SK-N-SH (cell line): ENCODE data around the gene HHIP.

Experiments
- CHD2 ChIP-seq: fragments of 150-350 bp; IDR thresholded peaks from 2 replicates; pipeline ENCODE4 v1.6.1; 2018; ENCODE audit warnings: low read length; ENCODE audit not compliant: partially characterized antibody
- CTCF ChIP-seq: fragments of 200-600 bp; sonication (generic); IDR thresholded peaks from 2 replicates; pipeline ENCODE4 v1.6.1; 2017; ENCODE audit warnings: antibody characterized with exemption, mild to moderate bottlenecking, moderate library complexity
- ELF1 ChIP-seq: IDR thresholded peaks from 2 replicates; pipeline ENCODE4 v1.4.0; 2012
- EP300 ChIP-seq, 2 experiments: IDR thresholded peaks; 2 replicates each; pipeline versions ENCODE4 v1.4.0 to v1.6.1; 2012; ENCODE audit warnings: borderline replicate concordance in 1 of 2, low read depth in 1 of 2, low read length in 1 of 2
- EZH2phosphoT487 ChIP-seq: fragments of 200-600 bp; sonication (generic); IDR thresholded peaks from 2 replicates; pipeline ENCODE4 v1.6.1; 2017; ENCODE audit warnings: low read depth, mixed run types, mild to moderate bottlenecking, antibody characterized with exemption, moderate library complexity, borderline replicate concordance
- MXI1 ChIP-seq: IDR thresholded peaks from 2 replicates; pipeline ENCODE4 v1.6.1; 2012; ENCODE audit warnings: mild to moderate bottlenecking, low read depth, low read length, improper control_type of control experiment
- NFIC ChIP-seq: IDR thresholded peaks from 2 replicates; pipeline ENCODE4 v1.4.0; 2012; ENCODE audit warnings: borderline replicate concordance
- RCOR1 ChIP-seq: fragments of 150-350 bp; IDR thresholded peaks from 2 replicates; pipeline ENCODE4 v1.6.1; 2017; ENCODE audit warnings: antibody characterized with exemption, low read length
- REST ChIP-seq: IDR thresholded peaks from 2 replicates; pipeline ENCODE4 v1.6.1; 2012; ENCODE audit warnings: mild to moderate bottlenecking, low read depth, low read length, moderate library complexity
- SIN3A ChIP-seq: IDR thresholded peaks from 2 replicates; pipeline ENCODE4 v1.6.1; 2012; ENCODE audit warnings: low read depth, mild to moderate bottlenecking, low read length, moderate library complexity, borderline replicate concordance
- SMC3 ChIP-seq: IDR thresholded peaks from 2 replicates; pipeline ENCODE4 v1.6.1; 2012; ENCODE audit warnings: low read depth, low read length, improper control_type of control experiment
- TAF1 ChIP-seq: IDR thresholded peaks from 2 replicates; pipeline ENCODE4 v1.6.1; 2012; ENCODE audit warnings: low read depth, mild to moderate bottlenecking, low read length, moderate library complexity, borderline replicate concordance
- TCF12 ChIP-seq: IDR thresholded peaks from 2 replicates; pipeline ENCODE4 v1.4.0; 2012
- ZBTB33 ChIP-seq: IDR thresholded peaks from 2 replicates; pipeline ENCODE4 v1.4.0; 2012; ENCODE audit warnings: low read depth, borderline replicate concordance

- no peak for TF ChIP-seq TCF12
- no peak for TF ChIP-seq SIN3A
- no peak for TF ChIP-seq REST
- TF ChIP-seq EP300 (IDR thresholded peaks at IDR 0.05; ENCODE audit: borderline replicate concordance in 1 of 2, low read depth in 1 of 2, low read length in 1 of 2): no peak
- no peak for TF ChIP-seq CTCF
- TF ChIP-seq ELF1: no peak
- no peak for TF ChIP-seq CHD2
- TF ChIP-seq EZH2phosphoT487: no peak
- TF ChIP-seq SMC3: no peak
- TF ChIP-seq RCOR1: no peak
- no peak for TF ChIP-seq ZBTB33
- TF ChIP-seq TAF1: no peak
- no peak for TF ChIP-seq NFIC
- TF ChIP-seq MXI1: no peak
Measured at GRCh38 chr4:144645102-144645630, 790 bp upstream of the HHIP start.
